Measurements from ENCODE around the gene GLI1.

The GLI1 gene

GRCh38 chr12:57476162-57476992, 16.8 kb downstream of the GLI1 start:
- Histone ChIP-seq H3K9me3 (ENCODE audit: low read length) (no peaks in the 10 kb centered on the region), H3F3A (ENCODE audit: insufficient read depth, low read length) (no peaks in the 10 kb centered on the region), H3K9me2 (ENCODE audit: low read depth, low read length) (no peaks in the 10 kb centered on the region), H3K27me3 (ENCODE audit: insufficient read depth, low read length) (no peaks in the 10 kb centered on the region), H3K27ac (ENCODE audit: low read depth, low read length, poor library complexity, severe bottlenecking) (peak overlapping the region; percentile 88), H3K4me2 (ENCODE audit: low read length) (peak overlapping the region; percentile 74), H3K36me3 (ENCODE audit: insufficient read depth, low read length) (no peaks in the 10 kb centered on the region; the same call in 1 of the 2 replicates), H3K4me1 (ENCODE audit: insufficient read depth, low read length, severe bottlenecking) (peaks cover 51% of the 10 kb centered on the region), H3K79me2 (ENCODE audit: insufficient read depth, low read length) (no peaks in the 10 kb centered on the region), H3K4me3 (ENCODE audit: low read depth, low read length, poor library complexity, severe bottlenecking) (peak overlapping the region; percentile 57), H2AFZ (ENCODE audit: low read length) (no peak overlapping the region), H4K20me1 (ENCODE audit: insufficient read depth, low read length) (no peaks in the 10 kb centered on the region), H3K9ac (ENCODE audit: low read length) (peak overlapping the region; percentile 65)
- peak; percentile 85 for TF ChIP-seq CTCF (IDR thresholded peaks at IDR 0.05; ENCODE audit: low read length)
- TF ChIP-seq EZH2 (IDR thresholded peaks at IDR 0.05; ENCODE audit: borderline replicate concordance, low read length) = no peak

- H3K4me2 ChIP-seq (ENCODE audit: low read length) = peak overlapping the region; percentile 74
- no peaks in the 10 kb centered on the region for H3K27me3 ChIP-seq (ENCODE audit: insufficient read depth, low read length)
Measured at GRCh38 chr12:57476993-57477709, 17.6 kb downstream of the GLI1 start.

More at GRCh38 chr12:57476993-57477709, 17.6 kb downstream of the GLI1 start:
- Histone ChIP-seq H3K4me1 (ENCODE audit: insufficient read depth, low read length, severe bottlenecking) (peaks cover 51% of the 10 kb centered on the region), H3K27ac (ENCODE audit: low read depth, low read length, poor library complexity, severe bottlenecking) (peak overlapping the region; percentile 88), H4K20me1 (ENCODE audit: insufficient read depth, low read length) (no peaks in the 10 kb centered on the region), H3F3A (ENCODE audit: insufficient read depth, low read length) (no peaks in the 10 kb centered on the region), H3K9me2 (ENCODE audit: low read depth, low read length) (no peaks in the 10 kb centered on the region), H3K79me2 (ENCODE audit: insufficient read depth, low read length) (no peaks in the 10 kb centered on the region), H3K36me3 (ENCODE audit: insufficient read depth, low read length) (no peaks in the 10 kb centered on the region; the same call in 1 of the 2 replicates), H3K9ac (ENCODE audit: low read length) (peak overlapping the region; percentile 65), H3K9me3 (ENCODE audit: low read length) (no peaks in the 10 kb centered on the region), H2AFZ (ENCODE audit: low read length) (no peak overlapping the region), H3K4me3 (ENCODE audit: low read depth, low read length, poor library complexity, severe bottlenecking) (peak overlapping the region; percentile 57)
- no peak for TF ChIP-seq EZH2 (IDR thresholded peaks at IDR 0.05; ENCODE audit: borderline replicate concordance, low read length)
- TF ChIP-seq CTCF (IDR thresholded peaks at IDR 0.05; ENCODE audit: low read length) = no peak
